H1 (cell line): Measurements from ENCODE around the gene TEKTIP1. TPM values are rescaled to one million over a fixed set of nuclear protein-coding genes. Genes with fewer than 3 reads are reported as not detected.

ENCODE experiments used
- CTCF ChIA-PET: fragments of 300-600 bp; sonication (Branson Sonifier 250); formaldehyde crosslinking; loops from one replicate; lab custom pipeline; 2021; ENCODE audit not compliant: partially characterized antibody; lab: Charles Lee
- POLR2A ChIA-PET: fragments of 300-600 bp; sonication (Branson Sonifier 250); formaldehyde crosslinking; loops from one replicate; lab custom pipeline; 2021; ENCODE audit warnings: inconsistent platforms; ENCODE audit not compliant: partially characterized antibody; lab: Charles Lee
- DNase-seq, 2 experiments: peaks; one replicate each; pipeline versions ENCODE4 v3.0.0 to v3.0.0-alpha.2; 2010 to 2022; ENCODE audit warnings: low spot score in 2 of 2, low read depth in 1 of 2, mixed read lengths in 1 of 2
- FAIRE-seq: peaks from 2 replicates; lab custom pipeline; 2011; peaks lifted over from hg19 to GRCh38; lab: Jason Lieb, UNC
- H2AFZ ChIP-seq: 2 replicates; pipeline ENCODE4 v1.8.1; 2012; ENCODE audit warnings: low read length, inconsistent platforms
- H2AK5ac ChIP-seq: 2 replicates; pipeline ENCODE4 v1.6.1; 2013; ENCODE audit warnings: low read depth, low read length
- H2BK120ac ChIP-seq: replicated peaks from 2 replicates; pipeline ENCODE3; 2013; ENCODE audit warnings: low read depth, low read length, inconsistent platforms
- H2BK12ac ChIP-seq: 2 replicates; pipeline ENCODE4 v1.6.1; 2013; ENCODE audit warnings: low read depth, low read length
- H2BK15ac ChIP-seq: 2 replicates; pipeline ENCODE4 v1.6.1; 2013; ENCODE audit warnings: low read length
- H2BK20ac ChIP-seq: 2 replicates; pipeline ENCODE4 v1.6.1; 2013; ENCODE audit warnings: low read length
- H2BK5ac ChIP-seq: 2 replicates; pipeline ENCODE4 v1.6.1; 2013; ENCODE audit warnings: low read depth, low read length
- H3K14ac ChIP-seq: 2 replicates; pipeline ENCODE4 v1.6.1; 2013; ENCODE audit warnings: inconsistent platforms; ENCODE audit not compliant: insufficient read length
- H3K18ac ChIP-seq: 2 replicates; pipeline ENCODE4 v1.6.1; 2013; ENCODE audit warnings: low read length; ENCODE audit errors: extremely low read depth
- H3K23ac ChIP-seq: 2 replicates; pipeline ENCODE4 v1.6.1; 2013; ENCODE audit warnings: inconsistent platforms; ENCODE audit not compliant: insufficient read length
- H3K23me2 ChIP-seq: 2 replicates; pipeline ENCODE4 v1.6.1; 2013; ENCODE audit warnings: low read depth, low read length
- H3K27ac ChIP-seq: 2 replicates; pipeline ENCODE4 v1.6.1; 2011; ENCODE audit warnings: low read depth, low read length, inconsistent platforms
- H3K27me3 ChIP-seq, 4 experiments: replicated peaks in 1 of 4; 1 replicate in 1 of 4; 2 replicates in 3 of 4; pipeline versions ENCODE4 v1.6.1 to v1.8.1; 2011 to 2013; ENCODE audit warnings: low read length in 3 of 4, mild to moderate bottlenecking in 3 of 4, inconsistent platforms in 2 of 4, mixed read lengths in 2 of 4, moderate library complexity in 1 of 4; ENCODE audit not compliant: control insufficient read depth in 3 of 4, insufficient read depth in 3 of 4; ENCODE audit errors: extremely low read depth in 1 of 4
- H3K36me3 ChIP-seq, 4 experiments: 2 replicates each; pipeline versions ENCODE4 v1.6.1 to v1.8.1; 2011 to 2013; ENCODE audit warnings: mild to moderate bottlenecking in 4 of 4, low read length in 3 of 4, moderate library complexity in 2 of 4, control low read depth in 1 of 4, inconsistent platforms in 1 of 4; ENCODE audit not compliant: insufficient read depth in 4 of 4, control insufficient read depth in 2 of 4
- H3K4ac ChIP-seq: replicated peaks from 2 replicates; pipeline ENCODE3; 2013; ENCODE audit warnings: low read length, low read depth, mixed read lengths, inconsistent platforms; ENCODE audit not compliant: insufficient read length
- H3K4me1 ChIP-seq, 4 experiments: replicated peaks in 1 of 4; 1 replicate in 1 of 4; 2 replicates in 3 of 4; pipeline versions ENCODE4 v1.6.1 to v1.8.1; 2011 to 2013; ENCODE audit warnings: low read length in 3 of 4, inconsistent platforms in 2 of 4, mixed read lengths in 1 of 4; ENCODE audit not compliant: insufficient read depth in 4 of 4, control insufficient read depth in 3 of 4
- H3K4me2 ChIP-seq, 2 experiments: 2 replicates each; pipeline versions ENCODE4 v1.6.1 to v1.8.1; 2011 to 2013; ENCODE audit warnings: low read depth in 2 of 2, low read length in 2 of 2, control low read depth in 1 of 2, inconsistent platforms in 1 of 2, mild to moderate bottlenecking in 1 of 2; ENCODE audit not compliant: insufficient read depth in 1 of 2
- H3K4me3 ChIP-seq, 4 experiments: fragments of 200-600, 300-600 bp in 1 of 4; sonication (generic), shearing (Covaris generic), sonication (Bioruptor Twin) in 1 of 4; 2 replicates each; pipeline versions ENCODE4 v1.5.1 to v1.8.1; 2011 to 2016; ENCODE audit warnings: low read length in 4 of 4, low read depth in 3 of 4, control low read depth in 2 of 4, inconsistent platforms in 2 of 4, mild to moderate bottlenecking in 2 of 4, mixed read lengths in 1 of 4, moderate library complexity in 1 of 4; ENCODE audit not compliant: insufficient read depth in 2 of 4; ENCODE audit errors: extremely low read depth in 1 of 4
- H3K56ac ChIP-seq: replicated peaks from 2 replicates; pipeline ENCODE3; 2013; ENCODE audit warnings: low read depth, mild to moderate bottlenecking, mixed read lengths, low read length, inconsistent platforms; ENCODE audit not compliant: insufficient read length
- H3K79me1 ChIP-seq: 2 replicates; pipeline ENCODE4 v1.6.1; 2013; ENCODE audit warnings: low read depth, low read length, control low read depth
- H3K79me2 ChIP-seq, 2 experiments: 2 replicates each; pipeline versions ENCODE4 v1.6.1 to v1.8.1; 2012 to 2013; ENCODE audit warnings: low read length in 2 of 2, mild to moderate bottlenecking in 2 of 2, inconsistent platforms in 1 of 2; ENCODE audit not compliant: insufficient read depth in 2 of 2, control insufficient read depth in 1 of 2
- H3K9ac ChIP-seq, 4 experiments: replicated peaks in 1 of 4; 1 replicate in 1 of 4; 2 replicates in 3 of 4; pipeline versions ENCODE4 v1.6.1 to v1.8.1; 2011 to 2013; ENCODE audit warnings: low read depth in 3 of 4, low read length in 3 of 4, control low read depth in 2 of 4, mild to moderate bottlenecking in 2 of 4, moderate library complexity in 2 of 4, inconsistent platforms in 1 of 4; ENCODE audit errors: extremely low read depth in 1 of 4
- H3K9me3 ChIP-seq, 2 experiments: 2 replicates each; pipeline versions ENCODE4 v1.6.1 to v1.8.1; 2012 to 2013; ENCODE audit warnings: mild to moderate bottlenecking in 2 of 2, moderate library complexity in 2 of 2, control low read depth in 1 of 2, inconsistent platforms in 1 of 2, low read depth in 1 of 2, low read length in 1 of 2, mixed read lengths in 1 of 2; ENCODE audit not compliant: insufficient read depth in 2 of 2
- H4K20me1 ChIP-seq, 2 experiments: replicated peaks in 1 of 2; 2 replicates each; pipeline versions ENCODE3 to v1.8.1; 2011 to 2013; ENCODE audit warnings: inconsistent platforms in 2 of 2, low read length in 2 of 2, mild to moderate bottlenecking in 1 of 2; ENCODE audit not compliant: insufficient read depth in 2 of 2, control insufficient read depth in 1 of 2
- H4K5ac ChIP-seq: 2 replicates; pipeline ENCODE4 v1.6.1; 2013; ENCODE audit warnings: low read length, low read depth, mixed read lengths, inconsistent platforms; ENCODE audit not compliant: insufficient read length
- H4K8ac ChIP-seq: 2 replicates; pipeline ENCODE4 v1.8.0; 2013; ENCODE audit warnings: mild to moderate bottlenecking, moderate library complexity, low read length, inconsistent platforms; ENCODE audit not compliant: insufficient read depth; ENCODE audit errors: extremely low read depth
- H4K91ac ChIP-seq: replicated peaks from 2 replicates; pipeline ENCODE3; 2013; ENCODE audit warnings: low read length, mixed read lengths, inconsistent platforms; ENCODE audit not compliant: insufficient read length
- CHD1 ChIP-seq: IDR thresholded peaks from 2 replicates; pipeline ENCODE4 v1.6.1; 2012; ENCODE audit warnings: low read depth, low read length, improper control_type of control experiment
- MAX ChIP-seq: IDR thresholded peaks from 2 replicates; pipeline ENCODE4 v1.6.1; 2012; ENCODE audit warnings: inconsistent platforms
- NANOG ChIP-seq: IDR thresholded peaks from 2 replicates; pipeline ENCODE4 v1.6.1; 2011; ENCODE audit warnings: low read length, low read depth, mild to moderate bottlenecking, inconsistent platforms; ENCODE audit not compliant: insufficient read depth, poor library complexity, severe bottlenecking
- SIX5 ChIP-seq: IDR thresholded peaks from 2 replicates; pipeline ENCODE4 v1.6.1; 2011; ENCODE audit warnings: mild to moderate bottlenecking, low read depth, low read length
- WGBS, 2 experiments: shearing (Covaris generic) in 1 of 2; methylation state at CpG; one replicate each; pipeline versions ENCODE4 v1.1.6 to v1.1.7; 2013 to 2015; ENCODE audit warnings: low lambda C conversion rate in 2 of 2, mixed read lengths in 2 of 2, inconsistent platforms in 1 of 2, low coverage in 1 of 2, missing lambda C conversion rate in 1 of 2; ENCODE audit not compliant: insufficient replicate concordance in 2 of 2, insufficient coverage in 1 of 2, insufficient read length in 1 of 2; ENCODE audit errors: extremely low coverage in 1 of 2, missing lambda C conversion rate in 1 of 2; 5-methylcytosine and 5-hydroxymethylcytosine counted together
- polyA plus RNA-seq, 7 experiments: library from polyadenylated mRNA; depleted of rRNA in 3 of 7; stranded (reverse) in 5 of 7; unstranded in 2 of 7; fragments of >200 nt in 5 of 7; fragments of 200-250 nt in 2 of 7; gene quantifications; 1 replicate in 5 of 7; 2 replicates in 1 of 7; 4 replicates in 1 of 7; pipeline versions ENCODE4 v1.2.1 to v1.2.3, GENCODE V29; 2011 to 2013; ENCODE audit warnings: missing spikeins in 2 of 7, mixed read lengths in 2 of 7
- total RNA-seq: library from RNA; stranded (reverse); fragmentation: NEBNext Ultra II Directional; extraction: Animal tissue kit (Norgen Biotek cat#: 25700); gene quantifications from 2 replicates; pipeline ENCODE4 v1.2.1, GENCODE V29; 2021

The TEKTIP1 gene
- total and polyA plus RNA-seq, 2 of the 8 experiments (the other 6 are each of a cell fraction or from before 2014, with no cell fraction given): 1.1 TPM; not detected in 1

- H3K27me3 ChIP-seq: peaks cover 0 to 7% (median 6%) of the 10 kb centered on the region in 4 experiments; a peak in 4 of 7 replicates
- H3K9me3 ChIP-seq: no peaks in the 10 kb centered on the region
- H3K23ac ChIP-seq: no peak overlapping the region
- H4K20me1 ChIP-seq: peaks cover 13 to 31% of the 10 kb centered on the region in 2 experiments
- no peak overlapping the region for H2AFZ ChIP-seq
- CTCF ChIA-PET: interaction anchor here (0.8 to 2.5 kb wide), 5 partner anchors 13 to 190 kb away, joined by 3 to 7 read pairs (median 4); no protein-coding TSS in a partner anchor
- no peak overlapping the region for H2BK20ac ChIP-seq
- no peak overlapping the region for H2BK5ac ChIP-seq
- POLR2A ChIA-PET: no interaction called here
- H3K18ac ChIP-seq: no peak overlapping the region
- FAIRE-seq (no peak), DNase-seq (no peak)
- H3K79me1 ChIP-seq: peaks cover 7% of the 10 kb centered on the region
- H3K4me2 ChIP-seq: no peak overlapping the region
- no peak overlapping the region for H3K4me3 ChIP-seq
- no peak overlapping the region for H3K56ac ChIP-seq
- H2BK120ac ChIP-seq: no peak overlapping the region
- H3K14ac ChIP-seq: no peak overlapping the region
- H3K36me3 ChIP-seq: peaks cover 0 to 5% (median 1%) of the 10 kb centered on the region in 4 experiments; a peak in 1 of 8 replicates
- H4K8ac ChIP-seq: no peak overlapping the region
- peaks cover 0 to 8% (median 5%) of the 10 kb centered on the region in 4 experiments; a peak in 4 of 7 replicates for H3K4me1 ChIP-seq
- 90% methylated on average over 9 of the region's 9 CpGs; no CpG with 5 or more reads in 1 of the 2 experiments for WGBS, 2 experiments
- no peak overlapping the region for H3K27ac ChIP-seq
- H3K4ac ChIP-seq: no peak overlapping the region
- H3K23me2 ChIP-seq: peaks cover 2% of the 10 kb centered on the region
- no peak overlapping the region for H2BK15ac ChIP-seq
- H3K79me2 ChIP-seq: peaks cover 0 to 7% of the 10 kb centered on the region in 2 experiments; a peak in 1 of 4 replicates
- no peak overlapping the region for H3K9ac ChIP-seq
- H2BK12ac ChIP-seq: no peak overlapping the region
- no peak overlapping the region for H4K91ac ChIP-seq
- H4K5ac ChIP-seq: no peak overlapping the region
- no peak overlapping the region for H2AK5ac ChIP-seq
- TF ChIP-seq NANOG: no peak
- no peak for TF ChIP-seq MAX
- no peak for TF ChIP-seq SIX5
- no peak for TF ChIP-seq CHD1
These were observed 12.8 kb downstream of the TEKTIP1 start for GRCh38 chr19:3551792-3552095.
